HPDE6-E6E7 (cell line): Measurements from ENCODE around the gene EEF1E1.
A peak's percentile ranks its signal among the peaks of the same experiment; 100 is the strongest.
"Not testable (repeated sequence)": the region's sequence is repeated elsewhere in the genome, so short reads cannot be mapped to it uniquely, and the experiment has no call there.

Experiments
- DNase-seq: peaks from one replicate; pipeline ENCODE4 v3.0.0; 2011; ENCODE audit warnings: missing footprints; ENCODE audit errors: extremely low spot score

EEF1E1 gene

GRCh38 chr6:8063761-8064637 is 38.3 kb downstream of the EEF1E1 start, which contains the start of gene BLOC1S5:
TSS of gene BLOC1S5 (minus strand) at chr6:8064389. CDS start at chr6:8064376, 13 bp downstream.
- DNase-seq: peak; percentile 80

DNA sequence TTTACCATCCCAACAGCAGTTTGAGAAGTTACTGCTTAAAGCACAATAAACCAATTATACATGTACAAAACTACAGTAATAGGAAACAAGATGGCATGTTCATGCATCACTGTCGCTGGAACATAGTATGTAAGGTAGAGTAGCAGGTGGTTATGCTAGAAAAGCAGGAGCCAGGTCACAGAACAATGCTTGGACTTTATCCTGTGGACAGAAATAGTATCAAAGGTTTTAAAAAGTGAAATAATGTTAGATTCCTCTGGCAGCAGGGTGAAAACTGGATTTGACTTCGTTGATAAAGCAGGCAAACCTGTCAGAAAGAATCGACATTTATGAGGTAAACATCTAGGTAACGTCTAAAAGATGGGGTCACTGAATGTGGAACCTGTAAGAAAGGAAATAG is 40.6 kb downstream of the EEF1E1 start:
- DNase-seq: no peak

DNA sequence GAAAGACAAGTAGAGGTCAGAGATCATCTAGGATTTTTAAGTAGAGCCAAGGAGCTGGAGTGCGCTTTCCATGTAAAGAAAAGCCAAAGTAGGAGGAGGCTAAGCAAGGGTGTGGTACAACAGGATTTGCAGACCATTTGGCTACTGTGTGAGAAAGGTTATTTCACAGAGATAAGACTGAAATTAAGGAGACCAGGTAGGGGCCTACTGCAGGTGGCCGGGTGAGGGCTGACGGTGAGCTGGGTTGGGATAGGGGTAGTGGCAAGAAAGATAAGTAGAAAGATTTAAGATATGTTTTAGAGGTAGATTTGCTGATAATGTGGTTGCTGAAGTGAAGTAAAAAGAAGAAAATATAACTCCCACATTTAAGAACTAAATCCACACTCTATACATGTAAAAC is 42.0 kb downstream of the EEF1E1 start:
- no peak for DNase-seq

DNA sequence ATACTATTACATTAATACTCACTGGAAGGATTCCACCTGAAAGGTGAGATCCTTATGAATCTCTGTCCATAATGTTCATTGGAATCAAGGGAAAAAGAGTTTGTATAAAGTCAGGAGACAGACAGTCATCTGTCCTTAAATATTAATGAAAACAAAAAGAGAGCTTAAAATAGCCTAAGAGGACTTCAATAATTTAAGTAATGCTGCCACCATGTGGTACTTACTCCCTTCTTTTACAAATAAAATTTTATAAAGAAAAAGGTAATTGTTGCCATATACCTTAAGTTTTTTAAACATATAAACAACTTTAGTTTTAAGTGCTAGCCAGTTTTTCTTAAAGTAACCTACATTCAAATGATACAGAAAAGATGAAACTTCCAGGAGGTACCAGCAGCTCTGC is 43.2 kb downstream of the EEF1E1 start:
- DNase-seq: no peak

- DNase-seq: no peak
Observed at GRCh38 chr6:8057793-8058192, 44.6 kb downstream of the EEF1E1 start.

DNA sequence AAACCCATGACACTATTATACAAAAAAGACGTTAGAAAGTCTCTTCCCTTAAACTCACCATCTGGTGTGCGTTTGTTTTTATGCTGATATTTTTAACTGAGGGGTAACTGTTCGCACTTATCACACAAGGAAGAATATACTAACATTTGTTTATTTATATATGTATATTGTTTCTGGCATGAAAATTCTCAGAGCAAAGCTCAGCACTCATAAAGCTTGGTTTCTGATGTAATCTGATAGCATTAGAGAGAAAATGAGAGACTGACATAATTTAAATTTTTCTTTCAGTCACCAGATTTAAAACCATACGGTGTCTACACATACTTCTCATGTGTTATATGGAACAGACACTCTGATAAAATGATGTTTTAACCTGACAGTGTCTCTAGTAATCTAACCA is 45.1 kb downstream of the EEF1E1 start:
- no peak for DNase-seq

DNA sequence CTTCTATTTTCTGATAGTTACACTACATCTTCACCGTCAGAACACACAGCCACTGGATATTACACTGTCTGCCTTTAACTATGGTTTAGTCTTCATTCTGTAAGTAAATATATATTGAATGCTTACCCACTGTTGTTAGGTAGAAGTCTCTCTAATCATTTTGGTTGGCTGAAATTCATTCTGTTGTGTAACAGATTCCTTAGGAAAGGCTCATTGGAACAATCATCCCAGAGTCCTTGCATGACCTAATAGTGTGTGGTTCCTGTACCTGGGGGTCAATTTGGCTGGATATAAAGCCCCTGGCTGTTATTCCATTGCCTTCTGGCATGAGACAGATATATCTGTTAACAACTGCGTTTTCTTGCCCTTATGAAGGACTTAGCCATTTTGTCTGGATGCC is 48.1 kb downstream of the EEF1E1 start:
- no peak for DNase-seq

DNA sequence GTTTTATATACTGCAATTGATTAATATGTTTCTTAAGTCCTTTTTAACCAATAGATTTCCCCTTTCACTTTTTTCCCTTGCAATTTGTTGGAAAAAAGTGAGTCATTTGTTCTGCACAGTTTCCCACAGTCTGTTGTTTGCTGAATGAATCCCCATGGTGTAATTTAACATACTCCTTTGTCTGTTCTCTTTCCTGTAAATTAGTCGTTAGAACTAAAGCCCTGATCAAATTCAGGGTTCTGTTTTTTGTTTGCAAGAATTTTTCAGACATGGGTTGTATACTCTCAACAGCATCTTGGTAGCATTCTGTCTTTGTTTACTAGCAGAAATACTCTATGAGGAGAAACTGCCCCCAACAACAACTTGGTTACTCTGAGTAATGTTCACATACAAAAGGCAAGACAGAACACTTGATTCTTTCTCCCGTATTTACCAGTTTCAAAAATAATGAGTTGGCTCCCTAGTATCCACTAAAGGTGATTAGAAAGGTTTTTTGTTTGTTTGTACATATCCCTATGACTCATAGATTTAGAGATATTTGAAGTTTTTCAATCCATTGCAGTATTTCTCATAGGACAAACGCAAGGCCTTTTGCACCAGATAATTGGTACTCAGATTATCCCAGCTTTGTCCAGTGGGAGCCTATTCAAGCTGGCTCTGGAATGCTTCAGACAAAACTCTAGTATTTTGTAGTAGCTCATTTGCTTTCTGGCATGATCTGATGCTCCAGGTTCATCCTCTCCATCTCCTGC is 54.6 kb downstream of the EEF1E1 start:
- DNase-seq: peak; percentile 8

GRCh38 chr6:8045769-8046168 is 56.6 kb downstream of the EEF1E1 start:
- not testable (repeated sequence) for DNase-seq

- no peak for DNase-seq
Observed at GRCh38 chr6:8043221-8043620, 59.1 kb downstream of the EEF1E1 start.

DNA sequence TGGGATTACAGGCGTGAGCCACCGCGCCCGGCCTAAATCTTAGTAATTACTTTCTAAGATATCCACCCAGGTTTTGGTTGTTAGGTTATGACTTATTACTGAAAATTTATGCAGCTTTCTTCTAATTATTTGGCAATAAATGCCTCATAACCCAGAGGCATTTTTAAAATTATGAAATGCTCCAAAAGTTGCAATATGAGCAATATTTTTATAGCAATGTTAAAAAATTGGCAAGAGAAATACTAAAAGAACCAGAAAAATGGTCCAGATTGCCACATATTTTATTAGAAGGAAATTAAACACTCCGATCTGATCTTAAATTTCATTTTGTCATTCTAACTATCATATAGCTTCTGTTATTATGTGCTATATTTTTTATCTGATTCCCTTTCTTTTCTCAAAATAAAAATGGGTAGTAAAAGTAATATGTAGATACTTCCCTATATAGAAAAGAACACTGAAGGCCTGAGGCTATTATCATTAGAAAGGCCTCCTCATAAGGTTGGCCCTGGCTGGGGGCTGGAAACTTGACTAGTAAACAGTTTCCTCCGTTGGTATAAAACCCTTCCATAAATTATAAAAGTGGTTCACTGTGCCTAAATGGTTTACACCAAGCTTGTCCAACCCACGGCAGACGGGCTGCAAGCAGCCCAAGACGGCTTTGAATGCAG is 60.3 kb downstream of the EEF1E1 start:
- DNase-seq: no peak

DNA sequence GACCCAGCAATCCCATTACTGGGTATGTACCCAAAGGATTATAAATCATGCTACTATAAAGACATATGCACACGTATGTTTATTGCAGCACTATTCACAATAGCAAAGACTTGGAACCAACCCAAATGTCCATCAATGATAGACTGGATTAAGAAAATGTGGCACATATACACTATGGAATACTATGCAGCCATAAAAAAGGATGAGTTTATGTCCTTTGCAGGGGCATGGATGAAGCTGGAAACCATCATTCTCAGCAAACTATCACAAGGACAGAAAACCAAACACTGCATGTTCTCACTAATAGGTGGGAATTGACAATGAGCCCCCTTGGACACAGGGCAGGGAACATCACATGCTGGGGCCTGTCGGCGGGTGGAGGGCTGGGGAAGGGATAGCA is 68.2 kb downstream of the EEF1E1 start:
- not testable (repeated sequence) for DNase-seq

DNA sequence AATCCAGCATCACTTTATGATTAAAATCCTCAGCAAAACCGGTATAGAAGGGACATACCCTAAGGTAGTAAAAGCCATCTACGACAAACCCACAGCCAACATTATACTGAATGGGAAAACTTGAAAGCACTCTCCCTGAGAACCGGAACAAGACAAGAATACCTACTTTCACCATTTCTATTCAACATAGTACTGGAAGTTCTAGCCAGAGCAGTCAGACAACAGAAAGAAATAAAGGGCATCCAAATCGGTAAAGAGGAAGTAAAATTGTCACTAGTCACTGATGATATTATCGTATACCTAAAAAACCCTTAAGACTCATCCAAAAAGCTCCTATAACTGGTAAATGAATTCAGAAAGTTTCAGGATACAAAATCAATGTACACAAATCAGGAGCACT is 71.4 kb downstream of the EEF1E1 start:
- DNase-seq: no peak
